Neuronal stem cell (in vitro differentiated cells): ENCODE data around the gene HES2.

Source experiments
- DNase-seq: peaks from one replicate; pipeline ENCODE4 v3.0.0-alpha.2; 2013; ENCODE audit warnings: low spot score
- H2AFZ ChIP-seq: one replicate; pipeline ENCODE4 v1.6.1; 2013; ENCODE audit warnings: mild to moderate bottlenecking, low read length, inconsistent platforms
- H2AK5ac ChIP-seq: 2 replicates; pipeline ENCODE4 v1.6.1; 2013; ENCODE audit warnings: low read depth, mild to moderate bottlenecking, inconsistent platforms, low read length, moderate library complexity, mixed read lengths
- H2BK120ac ChIP-seq: 2 replicates; pipeline ENCODE4 v1.6.1; 2013; ENCODE audit warnings: low read depth, mild to moderate bottlenecking, inconsistent platforms, low read length, moderate library complexity, mixed read lengths
- H2BK12ac ChIP-seq: one replicate; pipeline ENCODE4 v1.6.1; 2013; ENCODE audit warnings: low read length, inconsistent platforms
- H2BK15ac ChIP-seq: 2 replicates; pipeline ENCODE4 v1.6.1; 2013; ENCODE audit warnings: mild to moderate bottlenecking, low read length, inconsistent platforms, mixed read lengths
- H2BK5ac ChIP-seq: one replicate; pipeline ENCODE4 v1.6.1; 2013; ENCODE audit warnings: inconsistent platforms, mild to moderate bottlenecking, low read length, moderate library complexity
- H3K14ac ChIP-seq: one replicate; pipeline ENCODE4 v1.6.1; 2013; ENCODE audit warnings: low read length, inconsistent platforms
- H3K18ac ChIP-seq: 2 replicates; pipeline ENCODE4 v1.6.1; 2013; ENCODE audit warnings: low read length, inconsistent platforms
- H3K23ac ChIP-seq: 2 replicates; pipeline ENCODE4 v1.6.1; 2013; ENCODE audit warnings: low read depth, mild to moderate bottlenecking, mixed read lengths, low read length, inconsistent platforms; ENCODE audit not compliant: poor library complexity
- H3K27ac ChIP-seq: replicated peaks from 3 replicates; pipeline ENCODE4 v1.5.1; 2013; ENCODE audit warnings: low read length, inconsistent platforms
- H3K27me3 ChIP-seq, 3 experiments: 2 replicates each; pipeline ENCODE4 v1.6.1; 2013; ENCODE audit warnings: low read length in 3 of 3, mild to moderate bottlenecking in 2 of 3, inconsistent platforms in 1 of 3, low read depth in 1 of 3, mixed read lengths in 1 of 3, moderate library complexity in 1 of 3; ENCODE audit not compliant: control insufficient read depth in 3 of 3, insufficient read depth in 3 of 3
- H3K36me3 ChIP-seq, 2 donors: replicated peaks in 1 of 2; 2 replicates each; pipeline ENCODE4 v1.6.1; 2013; ENCODE audit warnings: low read length in 2 of 2; ENCODE audit not compliant: control insufficient read depth in 2 of 2, insufficient read depth in 2 of 2
- H3K4ac ChIP-seq: 2 replicates; pipeline ENCODE4 v1.6.1; 2013; ENCODE audit warnings: inconsistent platforms, mild to moderate bottlenecking, low read length, moderate library complexity
- H3K4me1 ChIP-seq, 2 donors: 1 replicate in 1 of 2; 2 replicates in 1 of 2; pipeline ENCODE4 v1.6.1; 2013; ENCODE audit warnings: low read length in 2 of 2, low read depth in 1 of 2; ENCODE audit not compliant: control insufficient read depth in 2 of 2, insufficient read depth in 1 of 2
- H3K4me2 ChIP-seq: one replicate; pipeline ENCODE4 v1.6.1; 2013; ENCODE audit warnings: mild to moderate bottlenecking, low read length, inconsistent platforms; ENCODE audit not compliant: insufficient read depth, poor library complexity, severe bottlenecking
- H3K4me3 ChIP-seq, 2 donors: 2 replicates each; pipeline ENCODE4 v1.5.1; 2013; ENCODE audit warnings: low read length in 2 of 2, mild to moderate bottlenecking in 2 of 2, inconsistent platforms in 1 of 2, moderate library complexity in 1 of 2
- H3K79me1 ChIP-seq: one replicate; pipeline ENCODE4 v1.6.1; 2013; ENCODE audit warnings: low read depth, mild to moderate bottlenecking, inconsistent platforms, low read length, moderate library complexity
- H3K9ac ChIP-seq: one replicate; pipeline ENCODE4 v1.6.1; 2013; ENCODE audit warnings: mild to moderate bottlenecking, low read depth, low read length, inconsistent platforms; ENCODE audit not compliant: poor library complexity
- H3K9me3 ChIP-seq, 2 donors: replicated peaks in 1 of 2; 2 replicates each; pipeline versions ENCODE3 to v1.6.1; 2013; ENCODE audit warnings: low read length in 2 of 2, mild to moderate bottlenecking in 2 of 2, inconsistent platforms in 1 of 2, low read depth in 1 of 2, mixed read lengths in 1 of 2, moderate library complexity in 1 of 2; ENCODE audit not compliant: control insufficient read depth in 2 of 2, insufficient read depth in 1 of 2
- H4K8ac ChIP-seq: one replicate; pipeline ENCODE4 v1.6.1; 2013; ENCODE audit warnings: low read depth, mild to moderate bottlenecking, inconsistent platforms, low read length, moderate library complexity
- H4K91ac ChIP-seq: one replicate; pipeline ENCODE4 v1.6.1; 2013; ENCODE audit warnings: low read length, low read depth, mild to moderate bottlenecking, inconsistent platforms; ENCODE audit not compliant: poor library complexity
- WGBS, 2 donors: extraction: QIAGEN DNeasy Blood & Tissue Kit; methylation state at CpG; one replicate each; pipeline ENCODE4 v1.1.7; 2013; ENCODE audit warnings: missing lambda C conversion rate in 2 of 2, mixed read lengths in 1 of 2; ENCODE audit not compliant: insufficient read length in 2 of 2, insufficient replicate concordance in 1 of 2; ENCODE audit errors: extremely low coverage in 2 of 2; 5-methylcytosine and 5-hydroxymethylcytosine counted together

HES2 gene

DNA sequence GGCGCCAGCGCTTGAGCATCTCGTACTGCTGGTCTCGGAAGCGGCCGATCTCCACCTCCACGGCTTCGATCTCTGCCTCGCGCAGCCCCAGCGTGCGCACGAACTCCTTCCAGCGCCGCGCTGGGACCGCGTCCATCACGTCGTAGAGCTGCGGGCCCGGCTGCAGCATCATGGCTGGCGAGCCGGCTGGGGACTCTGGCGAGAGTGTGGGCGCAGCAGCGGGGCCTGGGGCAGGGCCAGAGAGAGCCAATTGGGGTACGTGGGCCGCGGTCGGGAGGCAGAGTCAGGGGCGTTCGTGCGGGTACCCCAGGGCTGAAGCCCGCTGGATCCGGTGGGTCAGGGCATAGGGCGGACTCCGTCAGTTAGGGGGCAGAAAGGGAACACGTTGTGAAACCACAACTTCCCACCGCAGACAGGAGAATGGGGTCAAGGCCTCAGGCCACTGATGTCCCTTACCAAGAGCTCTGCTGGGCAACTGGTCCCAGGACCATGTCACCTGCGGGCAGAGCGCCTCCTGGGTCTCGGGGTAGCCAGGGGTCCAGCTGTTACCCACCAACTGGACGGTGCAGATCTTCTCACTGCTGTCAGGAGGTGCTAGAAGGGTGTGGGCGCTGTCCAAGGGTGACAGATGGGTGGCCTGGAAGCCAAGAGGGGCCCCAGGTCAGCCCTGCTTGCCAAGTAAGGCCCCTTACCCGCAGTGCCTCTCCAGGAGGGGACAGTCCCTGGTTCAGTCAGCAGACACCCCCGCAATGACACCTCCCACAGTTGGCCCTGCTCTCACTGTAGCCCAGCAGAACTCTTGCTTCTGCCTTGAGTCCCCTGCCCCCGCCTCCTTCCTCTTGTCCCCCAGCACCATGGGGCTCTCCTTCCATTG lies 42.1 kb upstream of the HES2 start:
- Histone ChIP-seq H3K14ac (no peak overlapping the region), H2BK120ac (no peak overlapping the region), H3K4me3 (no peak overlapping the region), H2BK5ac (peak overlapping the region; percentile 66), H3K4me2 (no peak overlapping the region), H3K9me3 (peaks cover 0 to 3% of the 10 kb centered on the region in 2 donors), H2BK12ac (no peak overlapping the region), H3K4ac (no peak overlapping the region), H2AK5ac (no peak overlapping the region), H2BK15ac (no peak overlapping the region), H3K18ac (peak overlapping the region; percentile 48), H3K27me3 (peaks cover 0 to 9% (median 0%) of the 10 kb centered on the region in 3 experiments), H2AFZ (no peak overlapping the region), H4K8ac (no peak overlapping the region), H3K4me1 (peaks cover 0 to 3% of the 10 kb centered on the region in 2 donors), H3K23ac (peak overlapping the region; percentile 93), H3K36me3 (peaks cover 10 to 28% of the 10 kb centered on the region in 2 donors), H3K9ac (no peak overlapping the region), H3K27ac (no peak overlapping the region), H4K91ac (no peak overlapping the region), H3K79me1 (peaks cover 5% of the 10 kb centered on the region)
- no peak for DNase-seq
- WGBS, 2 donors: no CpG with 5 or more reads among the region's 48 CpGs

GRCh38 chr1:6461051-6461530 lies 41.4 kb upstream of the HES2 start:
- Histone ChIP-seq H3K36me3 (peaks cover 10 to 28% of the 10 kb centered on the region in 2 donors), H3K23ac (peak overlapping the region; percentile 91), H3K4me1 (no peaks in the 10 kb centered on the region), H3K4me3 (no peak overlapping the region), H3K18ac (peak overlapping the region; percentile 38), H3K14ac (no peak overlapping the region), H4K8ac (no peak overlapping the region), H2AFZ (no peak overlapping the region), H3K9ac (no peak overlapping the region), H3K9me3 (peaks cover 0 to 3% of the 10 kb centered on the region in 2 donors), H2BK12ac (no peak overlapping the region), H4K91ac (no peak overlapping the region), H3K4ac (no peak overlapping the region), H2BK120ac (no peak overlapping the region), H3K27ac (no peak overlapping the region), H2BK15ac (no peak overlapping the region), H3K79me1 (peaks cover 5% of the 10 kb centered on the region), H3K27me3 (peaks cover 0 to 7% (median 0%) of the 10 kb centered on the region in 3 experiments), H2BK5ac (peak overlapping the region; percentile 75), H3K4me2 (no peak overlapping the region), H2AK5ac (no peak overlapping the region)
- no peak for DNase-seq
- WGBS, 2 donors: no CpG with 5 or more reads among the region's 40 CpGs

- Histone ChIP-seq H3K9ac (no peak overlapping the region), H3K4me3 (no peak overlapping the region), H3K18ac (peak overlapping the region; percentile 64), H2BK5ac (peak overlapping the region; percentile 75), H3K27me3 (peaks cover 0 to 5% (median 0%) of the 10 kb centered on the region in 3 experiments), H3K4ac (no peak overlapping the region), H3K14ac (no peak overlapping the region), H3K4me1 (no peaks in the 10 kb centered on the region), H2AK5ac (peak overlapping the region; percentile 81), H2AFZ (no peak overlapping the region), H4K91ac (no peak overlapping the region), H3K9me3 (peaks cover 0 to 3% of the 10 kb centered on the region in 2 donors), H2BK12ac (no peak overlapping the region), H4K8ac (no peak overlapping the region), H3K23ac (peak overlapping the region; percentile 91), H3K27ac (no peak overlapping the region), H3K79me1 (peaks cover 5% of the 10 kb centered on the region), H3K36me3 (peaks cover 10 to 28% of the 10 kb centered on the region in 2 donors), H2BK15ac (peak overlapping the region; percentile 64), H2BK120ac (no peak overlapping the region), H3K4me2 (no peak overlapping the region)
- no CpG with 5 or more reads among the region's 39 CpGs for WGBS, 2 donors
- DNase-seq: no peak
Measured at GRCh38 chr1:6460301-6461050, 40.8 kb upstream of the HES2 start.
